Islet of Langerhans (tissue), 1 donor: Measurements from ENCODE around the gene MAPK1IP1L.

Experiments
- FAIRE-seq: peaks from one replicate; lab custom pipeline; 2011; peaks lifted over from hg19 to GRCh38; lab: Jason Lieb, UNC

Gene MAPK1IP1L

DNA sequence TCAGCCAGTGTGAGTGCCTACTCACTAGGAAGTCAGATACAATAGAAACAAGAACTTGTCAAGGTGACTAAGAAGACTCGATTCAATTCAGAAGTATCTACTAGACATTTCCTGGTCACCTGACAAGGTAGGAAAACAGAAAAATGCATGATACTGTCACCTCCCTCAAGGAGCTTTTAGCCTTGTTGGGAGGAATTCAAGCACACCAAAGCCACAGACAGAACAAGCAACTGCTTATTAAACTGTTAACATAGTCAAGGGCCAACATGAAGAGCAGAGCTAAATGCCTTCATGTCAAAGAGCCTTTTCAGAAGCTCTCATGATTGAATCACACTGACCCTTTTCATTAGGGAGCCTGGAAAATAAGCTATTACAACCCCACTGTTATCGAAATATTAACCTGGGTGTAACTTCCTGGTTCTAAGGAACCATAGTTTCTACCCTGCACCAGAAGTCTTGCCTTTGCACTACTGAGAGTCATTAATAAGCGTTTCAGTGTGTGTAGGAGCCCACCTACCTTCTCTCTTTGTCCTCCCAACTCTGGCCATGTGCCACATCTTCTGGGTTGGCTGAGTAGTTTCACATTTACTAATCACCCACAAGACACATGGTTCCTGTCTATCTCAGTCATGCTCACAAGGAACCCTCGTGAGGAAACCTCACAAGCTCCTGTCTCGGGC is 46.6 kb downstream of the MAPK1IP1L start:
- FAIRE-seq = no peak

DNA sequence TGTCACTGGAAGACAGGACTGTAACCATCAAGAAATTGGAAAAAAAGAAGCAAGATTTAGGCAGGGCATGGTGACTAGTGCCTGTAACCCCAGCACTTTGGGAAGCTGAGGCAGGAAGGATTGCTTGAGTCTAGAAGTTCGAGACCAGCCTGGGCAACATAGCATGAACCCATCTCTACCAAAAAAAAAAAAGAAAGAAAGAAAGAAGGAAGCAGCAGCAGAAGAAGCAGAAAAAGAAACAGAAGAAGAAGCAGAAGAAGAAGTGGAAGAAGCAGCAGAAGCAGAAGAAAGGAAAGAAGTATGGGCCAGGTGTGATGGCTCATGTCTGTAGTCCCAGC is 47.1 kb downstream of the MAPK1IP1L start:
- no peak for FAIRE-seq

- no peak for FAIRE-seq
Observed at GRCh38 chr14:55099756-55100155, 48.3 kb downstream of the MAPK1IP1L start.

- no peak for FAIRE-seq
Observed at GRCh38 chr14:55101698-55102097, 50.3 kb downstream of the MAPK1IP1L start.

DNA sequence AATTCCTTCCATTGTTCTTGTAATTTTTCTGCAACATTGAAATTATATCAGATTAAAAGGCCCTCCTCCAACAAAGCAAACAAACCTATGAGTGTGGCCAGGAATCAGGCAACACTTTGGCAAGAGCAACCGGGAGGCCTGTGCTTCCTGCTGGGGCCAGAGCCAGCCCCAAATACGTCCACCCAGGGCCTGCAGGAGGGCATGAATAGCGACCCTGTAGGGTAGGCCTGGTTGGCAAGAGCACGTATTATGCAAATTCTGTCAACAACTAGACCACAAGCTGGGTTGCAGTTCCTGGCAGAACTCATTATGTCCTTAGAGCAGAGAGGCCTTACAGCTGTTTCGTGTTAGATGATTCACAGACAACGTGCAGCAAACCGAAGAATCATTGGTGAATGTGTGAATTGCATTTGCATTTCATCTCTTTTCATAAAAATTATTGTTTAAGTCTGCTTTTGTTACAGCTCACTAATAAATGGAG is 50.7 kb downstream of the MAPK1IP1L start:
- no peak for FAIRE-seq

DNA sequence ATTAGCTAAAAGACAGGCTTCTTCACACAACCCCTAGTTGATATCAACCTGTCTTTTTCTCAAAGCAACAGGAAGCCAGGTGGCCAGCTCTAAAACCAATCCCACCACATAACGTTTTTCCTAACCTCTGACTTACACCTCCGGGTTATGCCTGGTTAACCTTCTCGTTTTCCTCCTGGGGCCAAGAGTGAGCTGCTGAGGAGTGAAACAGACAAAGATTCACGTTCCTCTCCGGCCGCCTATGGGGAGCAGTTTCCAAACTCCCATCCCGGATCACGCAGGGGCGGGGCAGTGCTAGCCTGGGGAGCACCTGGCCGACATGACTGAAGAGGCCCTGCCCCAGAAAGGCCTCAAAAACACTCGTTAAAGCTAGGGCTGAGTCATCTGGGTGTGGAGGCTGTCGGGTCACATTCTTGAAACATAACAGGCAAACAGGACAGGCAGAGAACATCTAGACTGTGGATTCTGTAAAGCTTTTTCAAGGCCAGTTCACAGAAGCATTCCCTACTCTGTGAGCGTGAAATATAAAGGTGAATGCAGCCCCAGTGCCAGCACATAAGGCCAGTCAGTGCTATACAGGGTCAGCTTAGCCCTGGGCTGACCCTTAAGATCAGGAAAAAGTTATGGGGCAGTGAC is 51.7 kb downstream of the MAPK1IP1L start:
- FAIRE-seq = no peak

- FAIRE-seq = no peak
Observed at GRCh38 chr14:55103971-55104954, 52.8 kb downstream of the MAPK1IP1L start.

GRCh38 chr14:55105991-55106390 is 54.5 kb downstream of the MAPK1IP1L start:
- FAIRE-seq = no peak

GRCh38 chr14:55107766-55108554 is 56.5 kb downstream of the MAPK1IP1L start:
- FAIRE-seq = no peak

GRCh38 chr14:55109836-55110235 is 58.4 kb downstream of the MAPK1IP1L start:
- FAIRE-seq = no peak

DNA sequence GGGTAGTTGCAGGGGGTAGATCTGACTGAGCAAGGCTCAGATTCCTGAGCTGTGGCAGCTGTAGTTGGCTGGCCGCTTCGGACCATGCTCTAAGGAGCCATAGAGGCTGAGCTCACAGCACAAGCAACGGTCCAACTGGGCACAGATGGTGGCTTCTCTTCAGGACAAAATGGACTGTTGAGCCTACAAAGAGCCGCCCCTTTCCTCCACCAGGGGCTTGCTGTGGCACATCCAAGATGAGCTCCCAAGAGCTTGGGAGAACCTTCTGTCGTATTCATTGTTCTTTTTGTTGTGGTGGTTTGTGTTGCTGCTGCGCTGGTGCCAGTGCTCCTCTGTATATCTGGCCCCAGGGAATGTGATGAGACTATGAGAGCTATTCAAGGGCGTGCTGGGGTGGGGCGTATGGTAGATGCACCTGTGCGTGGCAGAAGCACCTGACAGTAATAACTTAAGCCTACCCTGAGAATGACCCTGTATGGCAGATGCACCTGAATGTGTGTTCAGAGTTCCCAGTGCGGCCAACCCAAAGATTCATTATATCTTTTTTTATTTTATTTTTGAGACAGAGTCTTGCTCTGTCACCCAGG is 59.8 kb downstream of the MAPK1IP1L start:
- FAIRE-seq = no peak

GRCh38 chr14:55114720-55115119 is 63.3 kb downstream of the MAPK1IP1L start:
- FAIRE-seq = no peak

DNA sequence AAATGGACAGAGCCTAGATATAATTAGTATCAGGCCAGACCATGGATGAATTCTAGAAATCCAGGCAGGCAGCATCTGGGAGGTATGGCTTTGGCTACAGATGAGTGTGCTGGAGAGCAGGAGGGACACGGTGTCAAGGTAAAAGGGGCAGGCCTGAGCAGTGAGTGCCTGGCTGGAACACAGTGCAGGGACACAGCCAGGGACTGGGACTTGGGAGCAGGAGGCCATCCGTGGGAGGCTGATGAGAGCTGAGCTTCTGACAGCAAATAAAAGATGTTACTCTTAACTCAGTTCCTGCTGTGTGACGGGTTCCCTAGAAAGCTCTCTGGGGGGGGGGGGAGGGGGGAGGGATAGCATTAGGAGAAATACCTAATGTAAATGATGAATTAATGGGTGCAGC is 64.0 kb downstream of the MAPK1IP1L start:
- FAIRE-seq = no peak

GRCh38 chr14:55115861-55116245 is 64.4 kb downstream of the MAPK1IP1L start:
- no peak for FAIRE-seq

DNA sequence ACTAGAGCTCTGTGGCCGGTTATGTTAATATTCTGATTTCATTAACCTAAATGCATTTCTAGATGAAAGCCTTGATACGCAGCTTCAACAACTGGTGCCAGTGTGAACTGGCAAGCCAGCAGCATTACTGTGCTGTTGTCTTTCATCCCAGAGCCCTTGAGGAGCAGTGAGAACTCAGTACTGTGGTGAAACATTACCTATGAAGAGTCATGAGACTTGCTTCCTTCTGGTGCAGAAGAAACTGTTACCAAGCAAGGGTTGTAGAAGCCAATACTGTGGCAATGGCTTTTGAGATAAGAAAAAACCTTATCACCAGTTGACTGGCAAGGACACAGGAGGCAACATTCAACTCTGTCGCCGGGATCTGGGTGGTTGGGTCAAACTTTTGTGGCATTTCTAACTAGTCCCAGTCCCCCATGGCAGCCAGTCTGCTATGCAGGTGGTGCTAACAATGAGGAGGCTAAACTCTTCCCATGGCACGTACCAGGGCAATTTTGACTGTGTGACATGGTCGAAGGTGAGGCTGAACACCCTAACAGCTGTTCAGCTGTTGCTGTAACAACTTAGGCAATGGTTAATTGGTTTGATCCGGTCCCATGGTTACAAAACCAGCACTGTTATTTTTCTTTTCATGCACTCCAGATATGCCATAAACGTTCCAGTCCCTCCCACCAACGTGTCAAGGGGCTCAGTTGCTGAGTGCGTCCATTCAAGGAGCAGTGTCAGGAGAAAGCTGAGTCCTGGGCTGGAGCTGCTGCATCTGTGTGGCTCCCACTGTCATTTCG is 65.0 kb downstream of the MAPK1IP1L start:
- no peak for FAIRE-seq

- FAIRE-seq = no peak
Observed at GRCh38 chr14:55117803-55118441, 66.5 kb downstream of the MAPK1IP1L start.

DNA sequence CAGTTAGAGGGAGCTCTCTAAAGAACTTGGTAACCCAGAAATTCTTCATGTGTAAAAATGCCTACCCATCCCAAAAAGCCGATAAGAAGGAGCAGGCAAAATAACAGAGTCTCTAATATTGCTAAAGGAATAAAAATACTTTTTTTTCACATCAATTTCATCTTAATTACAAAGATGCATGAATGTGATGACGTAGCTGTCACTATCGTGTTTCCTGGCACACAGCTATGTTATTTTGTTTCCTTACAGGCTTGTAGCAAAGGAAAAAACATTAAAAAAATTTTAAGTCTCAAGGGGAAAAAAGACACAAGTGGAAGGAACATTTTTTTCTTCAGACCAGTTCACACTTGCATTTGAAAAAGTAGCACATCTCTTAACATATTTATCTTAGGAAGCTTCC is 67.3 kb downstream of the MAPK1IP1L start:
- no peak for FAIRE-seq
